CD4-positive, alpha-beta T cell treated with Interleukin-10 for 1 hour (primary cell): ENCODE data around the gene DCAKD.
A peak's percentile ranks its signal among the peaks of the same experiment; 100 is the strongest.

ENCODE experiments used
- DNase-seq: peaks from one replicate; pipeline ENCODE4 v3.0.0-alpha.2; 2020

DCAKD gene

GRCh38 chr17:45051060-45051719, at the start of gene DCAKD:
TSS of gene DCAKD (minus strand) at chr17:45051632. CDS start at chr17:45034885, 16,747 bp downstream.
- peak; percentile 92 for DNase-seq

GRCh38 chr17:45098869-45099616, 47.6 kb upstream of the DCAKD start:
- peak; percentile 75 for DNase-seq

GRCh38 chr17:45098081-45098868, 46.8 kb upstream of the DCAKD start:
- no peak for DNase-seq

GRCh38 chr17:45096926-45097325, 45.5 kb upstream of the DCAKD start:
- DNase-seq: no peak

- peak; percentile 15 for DNase-seq
Measured at GRCh38 chr17:45096141-45096540, 44.7 kb upstream of the DCAKD start.

GRCh38 chr17:45093444-45094110, 42.1 kb upstream of the DCAKD start:
- no peak for DNase-seq

GRCh38 chr17:45092911-45093430, 41.5 kb upstream of the DCAKD start:
- DNase-seq: no peak

GRCh38 chr17:45091778-45092425, 40.5 kb upstream of the DCAKD start:
- DNase-seq: no peak

- no peak for DNase-seq
Measured at GRCh38 chr17:45090711-45091110, 39.3 kb upstream of the DCAKD start.

- DNase-seq: no peak
Measured at GRCh38 chr17:45088741-45089140, 37.3 kb upstream of the DCAKD start.

- DNase-seq: no peak
Measured at GRCh38 chr17:45087978-45088377, 36.5 kb upstream of the DCAKD start.

- DNase-seq: no peak
Measured at GRCh38 chr17:45087504-45087975, 36.1 kb upstream of the DCAKD start.

GRCh38 chr17:45086865-45087503, 35.6 kb upstream of the DCAKD start:
- DNase-seq: no peak

GRCh38 chr17:45086391-45086790, 35.0 kb upstream of the DCAKD start:
- no peak for DNase-seq

- DNase-seq: no peak
Measured at GRCh38 chr17:45081047-45081703, 29.7 kb upstream of the DCAKD start.

- no peak for DNase-seq
Measured at GRCh38 chr17:45077643-45078042, 26.2 kb upstream of the DCAKD start.

GRCh38 chr17:45073414-45074070, 22.1 kb upstream of the DCAKD start:
- DNase-seq: no peak

GRCh38 chr17:45070809-45071208, 19.4 kb upstream of the DCAKD start:
- DNase-seq: no peak

- DNase-seq: no peak
Measured at GRCh38 chr17:45070001-45070400, 18.6 kb upstream of the DCAKD start.

GRCh38 chr17:45067637-45068036, 16.2 kb upstream of the DCAKD start:
- no peak for DNase-seq

GRCh38 chr17:45063198-45063597, 11.8 kb upstream of the DCAKD start:
- no peak for DNase-seq
